ENCODE data around the gene ST7L. TPM values are rescaled to one million over a fixed set of nuclear protein-coding genes. Genes with fewer than 3 reads are reported as not detected.
A peak's percentile ranks its signal among the peaks of the same experiment; 100 is the strongest.
"Not testable (repeated sequence)": the region's sequence is repeated elsewhere in the genome, so short reads cannot be mapped to it uniquely, and the experiment has no call there.

ST7L gene
- total RNA-seq, 2 donors from 2014 or later, result 20.3 to 32.2 TPM

DNA sequence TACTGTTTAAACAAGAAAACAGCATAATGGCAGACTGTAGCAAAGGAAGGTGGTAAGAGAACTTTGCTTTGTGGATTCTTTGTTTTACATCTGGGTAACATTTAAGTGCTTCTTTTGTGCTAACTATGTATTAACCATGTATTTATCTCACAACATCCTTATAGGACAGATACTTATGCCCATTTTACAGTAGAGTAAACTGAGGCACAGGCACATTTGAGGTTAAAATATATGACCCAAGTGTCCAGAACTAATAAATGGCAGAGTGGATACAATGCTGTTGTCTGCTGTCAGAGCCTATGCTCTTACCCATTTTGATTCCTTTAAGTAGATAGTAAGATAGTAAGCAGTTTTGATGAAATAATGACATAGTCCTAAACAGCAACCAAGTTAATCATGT lies 7.9 kb upstream of the ST7L start:
- TF ChIP-seq, protein P1, sequence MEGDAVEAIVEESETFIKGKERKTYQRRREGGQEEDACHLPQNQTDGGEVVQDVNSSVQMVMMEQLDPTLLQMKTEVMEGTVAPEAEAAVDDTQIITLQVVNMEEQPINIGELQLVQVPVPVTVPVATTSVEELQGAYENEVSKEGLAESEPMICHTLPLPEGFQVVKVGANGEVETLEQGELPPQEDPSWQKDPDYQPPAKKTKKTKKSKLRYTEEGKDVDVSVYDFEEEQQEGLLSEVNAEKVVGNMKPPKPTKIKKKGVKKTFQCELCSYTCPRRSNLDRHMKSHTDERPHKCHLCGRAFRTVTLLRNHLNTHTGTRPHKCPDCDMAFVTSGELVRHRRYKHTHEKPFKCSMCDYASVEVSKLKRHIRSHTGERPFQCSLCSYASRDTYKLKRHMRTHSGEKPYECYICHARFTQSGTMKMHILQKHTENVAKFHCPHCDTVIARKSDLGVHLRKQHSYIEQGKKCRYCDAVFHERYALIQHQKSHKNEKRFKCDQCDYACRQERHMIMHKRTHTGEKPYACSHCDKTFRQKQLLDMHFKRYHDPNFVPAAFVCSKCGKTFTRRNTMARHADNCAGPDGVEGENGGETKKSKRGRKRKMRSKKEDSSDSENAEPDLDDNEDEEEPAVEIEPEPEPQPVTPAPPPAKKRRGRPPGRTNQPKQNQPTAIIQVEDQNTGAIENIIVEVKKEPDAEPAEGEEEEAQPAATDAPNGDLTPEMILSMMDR (IDR thresholded peaks at IDR 0.05), result no peak
- no peak for DNase-seq (ENCODE audit: low spot score)
- no peaks in the 10 kb centered on the region for H3K9me3 ChIP-seq
- peak overlapping the region in 1 of 2 donors; percentile 24 for H3K27ac ChIP-seq
- H3K4me1 ChIP-seq (ENCODE audit: control insufficient read depth in 1 of 2, low read depth in 2 of 2), result peaks cover 18 to 34% of the 10 kb centered on the region in 2 donors
- no peak overlapping the region for H3K4me3 ChIP-seq
- no peaks in the 10 kb centered on the region for H3K36me3 ChIP-seq
- no peak for ATAC-seq (ENCODE audit: insufficient number of reproducible peaks, low FRiP score, low read depth)
- H3K27me3 ChIP-seq (replicated peaks; ENCODE audit: insufficient read depth), result no peaks in the 10 kb centered on the region

DNA sequence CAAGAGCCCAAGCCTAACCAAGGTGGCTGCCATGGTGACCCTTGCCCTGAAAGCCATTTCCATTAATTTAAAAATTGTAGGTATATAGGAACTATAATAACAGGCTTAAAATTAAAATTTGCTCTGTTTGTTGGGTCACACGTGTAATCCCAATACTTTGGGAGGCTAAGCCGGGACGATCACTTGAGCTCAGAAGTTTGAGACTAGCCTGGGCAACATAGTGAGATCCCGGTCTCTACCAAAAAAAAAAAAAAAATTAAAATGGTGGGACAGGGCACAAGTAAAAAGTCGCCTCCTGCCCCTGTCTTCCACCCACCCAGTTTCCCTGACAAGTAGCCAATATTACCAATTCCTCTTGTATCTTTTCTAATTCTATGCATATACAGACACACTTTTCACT lies 7.3 kb upstream of the ST7L start:
- Histone ChIP-seq H3K27ac (no peak overlapping the region), H3K36me3 (no peaks in the 10 kb centered on the region), H3K4me1 (ENCODE audit: control insufficient read depth in 1 of 2, low read depth in 2 of 2) (peaks cover 21 to 41% of the 10 kb centered on the region in 2 donors)

DNA sequence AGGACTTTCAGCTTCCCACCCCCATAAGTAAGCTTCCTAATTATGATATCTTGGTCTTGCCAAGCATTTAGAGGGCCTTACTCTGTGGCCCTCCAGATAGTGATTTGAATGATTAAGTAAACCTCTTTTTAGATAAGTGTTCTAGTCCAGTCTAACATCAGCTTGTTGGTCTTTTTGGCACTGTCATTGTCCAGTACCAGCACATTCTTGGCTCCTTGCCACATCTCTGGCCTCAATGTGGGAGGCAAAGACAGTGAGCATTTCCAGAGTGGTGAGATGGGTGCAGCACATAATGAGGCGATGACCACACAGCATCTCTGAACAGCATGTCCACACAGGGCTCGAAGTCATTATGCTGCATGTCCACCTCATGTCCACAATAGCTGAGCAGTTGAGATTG lies 6.8 kb upstream of the ST7L start:
- TF ChIP-seq, protein P1 (IDR thresholded peaks at IDR 0.05), result no peak
- Histone ChIP-seq H3K9me3 (no peaks in the 10 kb centered on the region), H3K4me3 (no peak overlapping the region), H3K27ac (no peak overlapping the region), H3K4me1 (ENCODE audit: control insufficient read depth in 1 of 2, low read depth in 2 of 2) (peaks cover 24 to 46% of the 10 kb centered on the region in 2 donors), H3K27me3 (replicated peaks; ENCODE audit: insufficient read depth) (no peaks in the 10 kb centered on the region), H3K36me3 (no peaks in the 10 kb centered on the region)
- ATAC-seq (ENCODE audit: insufficient number of reproducible peaks, low FRiP score, low read depth), result no peak
- DNase-seq (ENCODE audit: low spot score), result peak; percentile 17

More for the DNA sequence above, 7.3 kb upstream of the ST7L start:
- TF ChIP-seq, protein P1 (IDR thresholded peaks at IDR 0.05), result no peak
- ATAC-seq (ENCODE audit: insufficient number of reproducible peaks, low FRiP score, low read depth) (no peak), DNase-seq (ENCODE audit: low spot score) (no peak)
- H3K27me3 ChIP-seq (replicated peaks; ENCODE audit: insufficient read depth), result no peaks in the 10 kb centered on the region
- H3K9me3 ChIP-seq, result no peaks in the 10 kb centered on the region
- no peak overlapping the region for H3K4me3 ChIP-seq

DNA sequence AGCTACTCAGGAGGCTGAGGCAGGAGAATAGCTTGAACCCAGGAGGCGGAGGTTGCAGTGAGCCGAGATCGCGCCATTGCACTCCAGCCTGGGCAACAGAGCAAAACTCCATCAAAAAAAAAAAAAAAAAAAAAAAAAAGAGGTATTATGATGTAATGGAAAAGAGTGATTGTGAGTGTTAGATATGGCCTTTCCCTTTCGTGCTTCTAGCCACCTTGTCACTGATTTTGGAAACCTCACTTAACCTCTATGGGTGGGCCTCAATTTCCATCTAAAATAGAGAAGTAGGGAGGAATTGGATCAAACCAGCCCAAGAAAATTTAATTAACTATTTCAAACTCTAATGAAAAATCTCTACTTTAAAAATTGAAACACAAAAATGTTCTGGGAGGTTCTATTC lies 5.6 kb upstream of the ST7L start:
- not testable (repeated sequence) for H3K9me3 ChIP-seq; H3K4me3 ChIP-seq; DNase-seq (ENCODE audit: low spot score); H3K27me3 ChIP-seq (replicated peaks; ENCODE audit: insufficient read depth); H3K27ac ChIP-seq; ATAC-seq (ENCODE audit: insufficient number of reproducible peaks, low FRiP score, low read depth); H3K36me3 ChIP-seq
- H3K4me1 ChIP-seq (ENCODE audit: control insufficient read depth in 1 of 2, low read depth in 2 of 2), result peaks cover 27 to 52% of the 10 kb centered on the region in 2 donors

DNA sequence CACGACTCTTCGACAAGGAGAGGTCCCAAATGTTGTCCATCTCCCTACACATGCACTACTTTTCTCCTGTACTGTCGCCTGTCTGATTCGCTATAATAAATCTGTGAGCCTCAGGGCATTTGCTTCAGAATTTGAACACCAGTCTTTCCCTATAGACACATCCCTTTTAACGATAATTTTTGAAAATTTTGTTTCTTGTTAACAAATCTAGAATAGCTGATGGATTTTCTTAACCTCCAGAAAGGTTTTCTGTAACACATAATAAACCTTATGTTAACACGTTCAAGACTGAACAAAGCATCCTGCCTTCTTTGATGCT lies 1.4 kb upstream of the ST7L start:
- DNase-seq (ENCODE audit: low spot score) (no peak), ATAC-seq (ENCODE audit: insufficient number of reproducible peaks, low FRiP score, low read depth) (no peak)
- H3K36me3 ChIP-seq, result no peaks in the 10 kb centered on the region
- H3K27ac ChIP-seq, result peak overlapping the region; percentile 94 to 99
- peak overlapping the region; percentile 85 for H3K4me3 ChIP-seq
- H3K4me1 ChIP-seq (ENCODE audit: control insufficient read depth in 1 of 2, low read depth in 2 of 2), result peaks cover 22 to 51% of the 10 kb centered on the region in 2 donors
- TF ChIP-seq, protein P1 (IDR thresholded peaks at IDR 0.05), result no peak
- no peaks in the 10 kb centered on the region for H3K9me3 ChIP-seq
- H3K27me3 ChIP-seq (replicated peaks; ENCODE audit: insufficient read depth), result no peaks in the 10 kb centered on the region

Data from thoracic aorta (tissue), 2 donors.